Ishikawa (cell line): ENCODE data around the gene CNOT2.
A peak's percentile ranks its signal among the peaks of the same experiment; 100 is the strongest.

Experiments
- CEBPB ChIP-seq: IDR thresholded peaks from 2 replicates; pipeline ENCODE4 v1.6.1; 2012
- CREB1 ChIP-seq: IDR thresholded peaks from 2 replicates; pipeline ENCODE4 v1.6.1; 2012; ENCODE audit warnings: low read depth
- EGR1 ChIP-seq: IDR thresholded peaks from 2 replicates; pipeline ENCODE4 v1.6.1; 2012
- EP300 ChIP-seq: IDR thresholded peaks from 2 replicates; pipeline ENCODE4 v1.6.1; 2012; ENCODE audit warnings: borderline replicate concordance
- FOXM1 ChIP-seq: IDR thresholded peaks from 2 replicates; pipeline ENCODE4 v1.6.1; 2012; ENCODE audit warnings: low read depth, borderline replicate concordance
- MAX ChIP-seq: IDR thresholded peaks from 2 replicates; pipeline ENCODE4 v1.6.1; 2012
- NFIC ChIP-seq: IDR thresholded peaks from 2 replicates; pipeline ENCODE4 v1.6.1; 2012
- RAD21 ChIP-seq: IDR thresholded peaks from 2 replicates; pipeline ENCODE4 v1.6.1; 2012; ENCODE audit warnings: low read depth
- TAF1 ChIP-seq: IDR thresholded peaks from 2 replicates; pipeline ENCODE4 v1.6.1; 2012; ENCODE audit warnings: low read depth, mild to moderate bottlenecking
- TCF12 ChIP-seq: IDR thresholded peaks from 2 replicates; pipeline ENCODE4 v1.6.1; 2012; ENCODE audit warnings: low read depth
- TEAD4 ChIP-seq: IDR thresholded peaks from 2 replicates; pipeline ENCODE4 v1.6.1; 2012
- USF1 ChIP-seq: IDR thresholded peaks from 2 replicates; pipeline ENCODE4 v1.6.1; 2012
- YY1 ChIP-seq: IDR thresholded peaks from 2 replicates; pipeline ENCODE4 v1.6.1; 2012; ENCODE audit warnings: low read depth
- ZBTB7A ChIP-seq: IDR thresholded peaks from 2 replicates; pipeline ENCODE4 v1.6.1; 2012; ENCODE audit warnings: low read depth
- TF ChIP-seq, protein P1 (sequence below): IDR thresholded peaks from 2 replicates; pipeline ENCODE4 v1.6.1; 2012; ENCODE audit warnings: low read depth, mild to moderate bottlenecking

CNOT2 gene

GRCh38 chr12:70351076-70351475, 107.8 kb downstream of the CNOT2 start:
- TF ChIP-seq EGR1 (no peak), TCF12 (no peak), EP300 (no peak), MAX (no peak), FOXM1 (no peak), CEBPB (no peak), TAF1 (no peak), NFIC (peak; percentile 61)

DNA sequence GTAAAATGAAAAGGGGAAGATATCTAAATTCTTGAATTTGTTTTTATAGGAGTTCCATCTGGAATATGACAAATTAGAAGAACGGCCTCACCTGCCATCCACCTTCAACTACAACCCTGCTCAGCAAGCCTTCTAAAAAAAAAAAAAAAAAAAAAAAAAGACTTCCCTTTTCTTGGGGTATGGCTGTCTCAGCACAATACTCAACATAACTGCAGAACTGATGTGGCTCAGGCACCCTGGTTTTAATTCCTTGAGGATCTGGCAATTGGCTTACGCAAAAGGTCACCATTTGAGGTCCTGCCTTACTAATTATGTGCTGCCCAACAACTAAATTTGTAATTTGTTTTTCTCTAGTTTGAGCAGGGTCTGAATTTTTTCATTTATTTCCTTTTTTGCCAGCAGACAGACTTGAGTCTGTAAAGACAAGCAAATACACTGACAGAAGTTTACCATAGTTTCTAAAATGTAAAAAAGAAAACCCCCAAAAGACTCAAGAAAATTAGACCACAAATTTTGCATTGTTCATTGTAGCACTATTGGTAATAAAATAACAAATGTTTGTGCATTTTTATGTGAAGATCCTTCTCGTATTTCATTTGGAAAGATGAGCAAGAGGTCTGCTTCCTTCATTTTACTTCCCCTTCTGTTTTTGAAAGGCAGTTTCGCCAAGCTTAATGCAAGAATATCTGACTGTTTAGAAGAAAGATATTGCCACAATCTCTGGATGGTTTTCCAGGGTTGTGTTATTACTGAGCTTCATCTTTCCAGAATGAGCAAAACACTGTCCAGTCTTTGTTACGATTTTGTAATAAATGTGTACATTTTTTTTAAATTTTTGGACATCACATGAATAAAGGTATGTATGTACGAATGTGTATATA, 110.8 kb downstream of the CNOT2 start:
- no peak for TF ChIP-seq NFIC
- TF ChIP-seq EP300: no peak
- no peak for TF ChIP-seq TEAD4
- no peak for TF ChIP-seq CREB1
- no peak for TF ChIP-seq YY1
- no peak for TF ChIP-seq USF1
- no peak for TF ChIP-seq EGR1
- TF ChIP-seq MAX: no peak
- no peak for TF ChIP-seq TAF1
- no peak for TF ChIP-seq RAD21

GRCh38 chr12:70354787-70355186, 111.6 kb downstream of the CNOT2 start:
- no peak for TF ChIP-seq CEBPB

DNA sequence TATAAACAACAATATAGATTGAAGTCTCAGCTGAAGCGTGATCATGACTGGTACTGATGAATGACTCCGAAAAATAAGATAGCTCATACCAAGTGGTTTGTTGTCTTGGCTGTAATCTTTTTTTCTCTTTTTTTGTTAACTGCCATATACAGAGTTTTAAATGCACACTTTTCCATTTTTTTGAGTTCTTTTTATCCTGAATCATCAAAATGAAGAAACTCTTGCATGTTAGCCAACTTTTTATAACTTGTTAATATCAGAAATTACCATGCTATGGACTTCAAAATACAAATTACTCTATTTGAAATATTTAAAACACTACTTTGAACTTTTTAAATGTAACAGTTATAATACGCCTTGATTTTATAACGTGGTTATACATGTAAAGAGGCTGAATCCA, 112.7 kb downstream of the CNOT2 start:
- TF ChIP-seq EGR1 (no peak), RAD21 (no peak), CEBPB (no peak), TAF1 (no peak), MAX (no peak), YY1 (no peak), TEAD4 (no peak), TCF12 (no peak), NFIC (no peak), USF1 (no peak), FOXM1 (no peak), ZBTB7A (no peak), CREB1 (no peak), EP300 (no peak)
- TF ChIP-seq, protein P1, sequence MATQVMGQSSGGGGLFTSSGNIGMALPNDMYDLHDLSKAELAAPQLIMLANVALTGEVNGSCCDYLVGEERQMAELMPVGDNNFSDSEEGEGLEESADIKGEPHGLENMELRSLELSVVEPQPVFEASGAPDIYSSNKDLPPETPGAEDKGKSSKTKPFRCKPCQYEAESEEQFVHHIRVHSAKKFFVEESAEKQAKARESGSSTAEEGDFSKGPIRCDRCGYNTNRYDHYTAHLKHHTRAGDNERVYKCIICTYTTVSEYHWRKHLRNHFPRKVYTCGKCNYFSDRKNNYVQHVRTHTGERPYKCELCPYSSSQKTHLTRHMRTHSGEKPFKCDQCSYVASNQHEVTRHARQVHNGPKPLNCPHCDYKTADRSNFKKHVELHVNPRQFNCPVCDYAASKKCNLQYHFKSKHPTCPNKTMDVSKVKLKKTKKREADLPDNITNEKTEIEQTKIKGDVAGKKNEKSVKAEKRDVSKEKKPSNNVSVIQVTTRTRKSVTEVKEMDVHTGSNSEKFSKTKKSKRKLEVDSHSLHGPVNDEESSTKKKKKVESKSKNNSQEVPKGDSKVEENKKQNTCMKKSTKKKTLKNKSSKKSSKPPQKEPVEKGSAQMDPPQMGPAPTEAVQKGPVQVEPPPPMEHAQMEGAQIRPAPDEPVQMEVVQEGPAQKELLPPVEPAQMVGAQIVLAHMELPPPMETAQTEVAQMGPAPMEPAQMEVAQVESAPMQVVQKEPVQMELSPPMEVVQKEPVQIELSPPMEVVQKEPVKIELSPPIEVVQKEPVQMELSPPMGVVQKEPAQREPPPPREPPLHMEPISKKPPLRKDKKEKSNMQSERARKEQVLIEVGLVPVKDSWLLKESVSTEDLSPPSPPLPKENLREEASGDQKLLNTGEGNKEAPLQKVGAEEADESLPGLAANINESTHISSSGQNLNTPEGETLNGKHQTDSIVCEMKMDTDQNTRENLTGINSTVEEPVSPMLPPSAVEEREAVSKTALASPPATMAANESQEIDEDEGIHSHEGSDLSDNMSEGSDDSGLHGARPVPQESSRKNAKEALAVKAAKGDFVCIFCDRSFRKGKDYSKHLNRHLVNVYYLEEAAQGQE: no peak

DNA sequence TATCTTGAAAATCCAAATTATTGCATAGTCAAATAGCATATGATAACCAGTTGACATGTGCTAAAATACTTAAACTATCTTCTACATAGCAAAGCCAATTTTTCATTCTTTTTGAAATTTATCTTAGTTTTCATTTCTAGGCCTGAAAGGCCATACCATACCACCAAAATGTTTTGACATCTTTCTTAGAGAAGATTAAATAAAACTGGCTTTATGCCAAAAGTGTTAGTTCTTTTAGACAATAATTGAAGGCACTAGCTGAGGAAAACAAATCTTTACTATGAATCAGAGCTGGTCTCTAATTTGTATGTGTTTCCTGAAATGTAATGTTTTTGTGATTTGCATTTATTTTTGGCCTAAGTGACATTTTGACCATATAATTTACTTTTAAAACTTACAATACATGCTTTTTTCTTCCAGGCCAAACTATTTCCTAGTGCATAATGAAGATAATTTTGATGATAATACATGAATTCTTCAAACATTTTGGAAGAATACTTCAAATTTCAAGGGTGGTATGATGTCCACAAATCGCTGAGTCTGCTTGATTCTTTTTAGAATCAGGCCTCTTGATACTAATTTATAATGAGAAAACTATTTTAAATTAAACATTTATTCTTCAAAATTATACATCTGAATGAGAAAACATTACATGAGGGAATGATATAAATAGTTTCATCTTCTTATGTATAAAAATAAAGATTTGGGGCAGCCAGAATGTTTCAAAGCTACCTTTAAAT, 116.4 kb downstream of the CNOT2 start:
- TF ChIP-seq NFIC (peak; percentile 41), EGR1 (no peak)

DNA sequence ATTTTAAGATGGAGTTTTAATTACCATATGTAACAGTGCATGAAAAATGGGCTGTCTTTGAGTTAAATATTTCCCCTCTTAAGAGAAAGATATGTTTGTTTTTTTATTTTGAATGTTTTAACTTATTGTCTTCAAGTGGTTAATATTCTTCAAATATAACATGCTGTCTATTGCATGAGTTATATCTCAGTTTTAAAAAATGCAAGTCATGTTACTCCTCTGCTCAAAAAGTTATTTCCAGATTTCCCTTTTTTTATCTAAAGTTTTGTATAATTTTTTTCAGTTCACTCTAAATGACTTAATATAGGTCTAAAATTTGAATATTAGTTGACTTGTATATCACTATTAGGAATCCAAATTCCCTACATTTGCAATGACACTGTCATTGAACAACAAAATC, 117.0 kb downstream of the CNOT2 start:
- TF ChIP-seq USF1 (no peak), MAX (no peak), CEBPB (no peak), RAD21 (no peak), EP300 (no peak), CREB1 (no peak), TEAD4 (no peak), TAF1 (no peak), EGR1 (no peak), YY1 (no peak)
- TF ChIP-seq, protein P1: no peak
